DMS153 treated with DMSO at 0.1 percent for 48 hours (cell line): Measurements from ENCODE around the gene OR5P2.
"Not testable (repeated sequence)": the region's sequence is repeated elsewhere in the genome, so short reads cannot be mapped to it uniquely, and the experiment has no call there.

Source experiments
- DNase-seq: peaks from one replicate; lab custom pipeline; 2025; ENCODE audit not compliant: unreplicated experiment; lab: John Stamatoyannopoulos, UW

Gene OR5P2, protein sequence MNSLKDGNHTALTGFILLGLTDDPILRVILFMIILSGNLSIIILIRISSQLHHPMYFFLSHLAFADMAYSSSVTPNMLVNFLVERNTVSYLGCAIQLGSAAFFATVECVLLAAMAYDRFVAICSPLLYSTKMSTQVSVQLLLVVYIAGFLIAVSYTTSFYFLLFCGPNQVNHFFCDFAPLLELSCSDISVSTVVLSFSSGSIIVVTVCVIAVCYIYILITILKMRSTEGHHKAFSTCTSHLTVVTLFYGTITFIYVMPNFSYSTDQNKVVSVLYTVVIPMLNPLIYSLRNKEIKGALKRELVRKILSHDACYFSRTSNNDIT

DNA sequence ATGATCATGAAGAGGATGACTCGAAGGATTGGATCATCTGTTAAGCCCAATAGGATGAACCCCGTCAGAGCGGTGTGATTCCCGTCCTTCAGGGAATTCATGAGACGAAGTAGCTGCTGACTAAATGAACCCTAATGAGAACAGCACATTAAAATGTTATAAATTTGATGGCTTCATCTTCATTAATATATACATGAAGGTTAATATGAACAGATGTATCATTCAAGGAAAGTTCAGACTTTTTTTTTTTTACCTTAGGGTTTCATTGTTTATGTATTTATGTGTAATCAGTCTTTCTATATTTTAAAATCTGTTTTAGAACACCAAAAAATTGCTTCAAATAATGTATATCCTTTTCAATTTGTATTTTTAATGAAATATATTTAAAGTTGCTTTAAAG, at the start of gene OR5P2:
Gene OR5P2 (minus strand): TSS at position 101 of the 400 bp plus-strand sequence. CDS start 0 bp downstream, at position 101.
- no peak for DNase-seq

- no peak for DNase-seq
These were observed 49.3 kb upstream of the OR5P2 start for GRCh38 chr11:7846003-7846402.

DNA sequence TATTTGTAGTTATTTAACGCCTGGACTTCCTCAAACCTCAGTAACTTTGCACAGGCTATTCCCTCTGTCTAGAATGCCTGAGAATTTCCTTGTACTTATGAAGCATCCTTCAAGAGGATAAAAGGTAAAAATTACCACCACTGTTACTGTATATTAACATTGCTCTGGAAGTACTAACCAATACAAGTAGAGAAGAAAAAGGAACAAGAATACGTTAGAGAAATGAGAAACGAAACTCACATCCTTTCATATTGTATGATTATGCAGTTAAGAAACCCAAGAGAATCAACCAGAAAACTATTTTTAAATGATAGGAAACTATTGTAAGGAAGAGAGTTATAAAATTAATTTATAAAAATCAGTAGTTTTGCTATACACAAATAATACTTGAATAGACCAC, 48.2 kb upstream of the OR5P2 start:
- no peak for DNase-seq

- no peak for DNase-seq
These were observed 47.8 kb upstream of the OR5P2 start for GRCh38 chr11:7844521-7844920.

- no peak for DNase-seq
These were observed 43.8 kb upstream of the OR5P2 start for GRCh38 chr11:7840578-7840977.

DNA sequence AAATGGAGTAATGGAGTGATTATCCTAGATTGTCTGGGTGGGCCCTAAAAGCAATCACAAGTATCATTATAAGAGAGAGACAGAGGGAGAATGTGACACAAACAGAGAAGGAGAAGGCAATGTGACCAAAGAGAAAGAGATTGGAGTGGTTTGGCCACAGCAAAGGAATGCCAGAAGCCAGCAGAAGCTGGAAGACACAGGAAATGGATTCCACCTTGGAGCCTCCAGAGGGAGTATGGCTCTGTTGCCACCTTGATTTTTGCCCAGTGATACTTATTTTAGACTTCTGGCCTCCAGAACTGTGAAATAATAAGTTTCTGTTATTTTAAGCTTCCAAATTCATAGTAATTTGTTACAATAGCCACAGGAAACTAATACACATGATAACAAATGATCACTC, 36.8 kb upstream of the OR5P2 start:
- no peak for DNase-seq

GRCh38 chr11:7830740-7831139, 34.0 kb upstream of the OR5P2 start, which contains the start of gene OR5P3:
Gene OR5P3, minus strand, starts transcription at chr11:7830840.
- no peak for DNase-seq

DNA sequence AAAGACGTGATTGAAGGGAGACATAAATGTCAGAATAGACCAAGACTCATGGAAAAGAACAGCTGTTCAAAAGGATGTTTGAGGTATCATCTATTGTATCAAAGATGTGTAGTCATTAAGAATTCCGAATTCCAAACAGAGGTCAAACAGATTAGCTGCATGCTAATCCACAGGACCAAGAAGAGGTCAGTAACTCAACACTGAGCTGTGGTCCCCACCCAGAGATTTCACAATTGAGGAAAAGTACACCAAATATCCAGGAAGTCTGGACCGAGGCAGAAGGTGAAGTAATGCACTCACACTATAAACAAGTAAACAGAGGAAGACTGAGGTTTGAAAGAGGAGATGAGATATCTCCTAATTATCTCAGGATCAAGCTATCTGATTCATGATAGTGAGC, 29.6 kb upstream of the OR5P2 start:
- no peak for DNase-seq

- DNase-seq: not testable (repeated sequence)
These were observed 23.7 kb upstream of the OR5P2 start for GRCh38 chr11:7820417-7820816.

DNA sequence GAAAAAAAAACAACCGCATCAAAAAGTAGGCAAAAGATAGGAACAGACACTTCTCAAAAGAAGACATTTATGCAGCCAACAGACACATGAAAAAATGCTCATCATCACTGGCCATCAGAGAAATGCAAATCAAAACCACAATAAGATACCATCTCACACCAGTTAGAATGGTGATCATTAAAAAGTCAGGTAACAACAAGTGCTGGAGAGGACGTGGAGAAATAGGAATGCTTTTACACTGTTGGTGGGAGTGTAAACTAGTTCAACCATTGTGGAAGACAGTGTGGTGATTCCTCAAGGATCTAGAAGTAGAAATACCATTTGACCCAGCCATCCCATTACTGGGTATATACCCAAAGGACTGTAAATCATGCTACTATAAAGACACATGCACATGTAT, 18.2 kb upstream of the OR5P2 start:
- not testable (repeated sequence) for DNase-seq

DNA sequence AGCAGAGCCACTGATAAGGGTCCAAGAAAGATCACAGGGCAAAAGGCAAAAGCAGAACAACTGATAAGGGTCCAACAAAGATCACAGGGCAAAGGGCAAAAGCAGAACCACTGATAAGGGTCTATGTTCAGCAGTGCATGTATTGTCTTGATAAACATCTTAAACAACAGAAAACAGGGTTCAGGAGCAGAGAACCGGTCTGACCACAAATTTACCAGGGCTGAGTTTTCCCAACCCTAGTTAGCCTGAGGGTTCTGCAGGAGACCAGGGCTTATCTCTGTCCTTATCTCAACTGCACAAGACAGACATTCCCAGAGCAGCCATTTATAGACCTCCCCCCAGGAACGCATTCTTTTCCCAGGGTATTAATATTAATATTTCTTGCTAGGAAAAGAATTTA, 13.6 kb upstream of the OR5P2 start:
- not testable (repeated sequence) for DNase-seq

DNA sequence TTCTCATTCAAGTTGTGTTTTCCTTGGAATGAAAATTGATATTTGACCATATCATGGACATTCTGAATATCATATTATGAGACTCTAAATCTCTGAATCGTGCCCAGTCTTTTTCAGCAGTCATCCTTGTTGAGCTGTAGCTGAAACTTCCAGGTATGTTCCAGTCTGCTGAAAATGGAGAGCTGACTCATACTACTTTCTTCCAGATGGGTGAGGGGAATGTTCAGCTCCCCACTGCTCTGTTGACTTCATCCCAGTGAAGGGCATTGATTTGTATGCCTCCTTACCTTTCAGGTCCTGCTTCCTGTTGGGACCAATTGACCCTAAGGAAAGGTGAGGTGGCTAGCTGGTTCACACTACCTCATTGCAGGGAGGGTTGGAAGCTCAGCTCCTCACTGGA, 3.5 kb downstream of the OR5P2 start:
- no peak for DNase-seq

DNA sequence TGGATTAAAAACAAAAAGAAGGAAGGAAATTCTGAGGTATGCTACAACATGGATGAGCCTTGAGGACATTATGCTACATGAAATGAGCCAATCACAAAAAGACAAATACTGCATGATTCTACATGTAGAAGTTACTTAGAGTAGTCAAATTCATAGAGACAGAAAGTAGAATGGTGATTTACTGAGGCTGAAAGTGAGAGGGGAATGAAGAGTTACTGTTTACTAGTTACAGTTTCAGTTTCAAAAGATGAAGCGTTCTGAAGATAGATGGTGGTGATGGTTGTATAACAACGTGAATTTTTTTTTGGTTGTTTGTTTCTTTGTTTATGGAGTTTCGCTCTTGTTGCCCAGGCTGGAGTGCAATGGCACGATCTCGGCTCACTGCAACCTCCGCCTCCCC, 9.5 kb downstream of the OR5P2 start:
- no peak for DNase-seq

DNA sequence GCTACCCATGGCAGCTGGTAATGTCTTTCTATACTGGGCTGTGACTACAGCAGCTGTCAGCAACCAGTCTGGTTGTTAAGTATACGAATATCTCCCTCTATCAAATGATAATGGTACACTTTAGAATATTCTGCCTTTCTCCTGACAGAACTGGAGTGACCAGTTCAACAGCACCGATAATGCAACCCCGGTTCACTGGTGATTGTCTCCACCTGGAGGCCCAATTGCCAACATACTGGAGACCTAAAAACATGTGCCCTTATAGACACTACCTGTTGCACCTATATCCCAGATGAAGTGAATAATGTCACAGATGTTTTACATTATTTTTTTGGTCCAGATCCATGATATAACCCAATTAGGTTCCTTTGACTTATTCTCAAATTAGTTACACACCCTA, 21.1 kb downstream of the OR5P2 start:
- DNase-seq: no peak

DNA sequence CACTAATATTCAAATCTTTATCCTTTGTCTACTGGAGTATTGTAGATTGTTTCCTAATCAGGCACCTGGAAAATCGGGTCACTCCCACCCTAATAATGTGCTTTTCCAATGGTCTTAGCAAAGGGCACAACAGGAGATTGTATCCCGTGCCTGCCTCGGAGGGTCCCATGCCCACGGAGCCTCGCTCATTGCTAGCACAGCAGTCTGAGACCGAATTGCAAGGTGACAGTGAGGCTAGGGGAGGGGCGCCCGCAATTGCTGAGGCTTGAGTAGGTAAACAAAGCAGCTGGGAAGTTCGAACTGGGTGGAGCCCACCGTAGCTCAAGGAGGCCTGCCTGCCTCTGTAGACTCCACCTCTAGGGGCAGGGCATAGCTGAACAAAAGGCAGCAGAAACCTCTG, 32.4 kb downstream of the OR5P2 start:
- DNase-seq: not testable (repeated sequence)

DNA sequence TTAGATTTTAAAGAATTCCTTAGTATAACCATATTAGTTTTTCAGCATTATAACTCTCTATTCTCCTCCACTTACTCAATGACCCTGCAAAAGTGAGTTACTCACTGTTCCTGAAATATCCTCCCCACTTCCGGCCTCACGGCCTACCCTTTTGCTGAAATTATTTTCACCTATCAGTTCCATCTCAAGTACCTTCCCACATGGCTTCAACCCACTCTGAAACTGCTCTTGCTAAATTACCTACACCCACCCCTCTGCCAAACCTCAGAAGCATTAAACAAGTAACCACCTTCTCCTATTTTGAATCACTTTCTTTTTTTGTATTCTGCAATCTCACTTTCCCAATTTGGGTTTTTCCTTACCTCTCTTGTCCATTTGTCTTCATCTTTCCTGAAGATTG, 37.7 kb downstream of the OR5P2 start:
- DNase-seq: no peak

GRCh38 chr11:7749456-7749855, 47.3 kb downstream of the OR5P2 start:
- no peak for DNase-seq
